ENCODE results near the gene GEMIN2. TPM values are rescaled to one million over a fixed set of nuclear protein-coding genes. Genes with fewer than 3 reads are reported as not detected.

Gene GEMIN2
- total RNA-seq, 2 donors from 2014 or later = 35.2 to 41.7 TPM

GRCh38 chr14:39174560-39175444, 60.7 kb downstream of the GEMIN2 start, which contains the start of gene PNN:
TSS of gene PNN (plus strand) at chr14:39175254. CDS start at chr14:39175280, 26 bp downstream.
- peak within 1 kb of the TSS; percentile 97 for H3K4me3 Mint-ChIP-seq
- peaks cover 22% of the 10 kb centered on the region for H3K4me1 Mint-ChIP-seq
- peak within 1 kb of the TSS; percentile 100 for H3K27ac Mint-ChIP-seq
- no peaks in the 10 kb centered on the region for H3K27me3 Mint-ChIP-seq (ENCODE audit: insufficient read depth)
- Histone ChIP-seq H3K4me3 (ENCODE audit: low read length) (peak within 1 kb of the TSS; percentile 94), H3K27ac (ENCODE audit: low read depth, low read length) (peak within 1 kb of the TSS; percentile 95), H3K9me3 (ENCODE audit: control insufficient read depth, low read length) (no peaks in the 10 kb centered on the region), H3K36me3 (ENCODE audit: control insufficient read depth, insufficient read depth, low read length) (peaks cover 39% of the 10 kb centered on the region), H3K4me1 (ENCODE audit: control insufficient read depth, insufficient read depth, low read length) (peaks cover 10% of the 10 kb centered on the region), H3K27me3 (ENCODE audit: control insufficient read depth, insufficient read depth, low read length, poor library complexity, severe bottlenecking) (no peaks in the 10 kb centered on the region), H3K9ac (ENCODE audit: extremely low read depth, low read length, poor library complexity, severe bottlenecking) (peak within 1 kb of the TSS; percentile 98)
- 8 to 12% methylated on average over 36 to 56 of the region's 56 CpGs for WGBS, 2 experiments (ENCODE audit: insufficient coverage in 1 of 2, insufficient read length in 1 of 2)
- no peaks in the 10 kb centered on the region for H3K9me3 Mint-ChIP-seq
- peak; percentile 99 for DNase-seq
- H3K36me3 Mint-ChIP-seq (ENCODE audit: low read depth) = peaks cover 39% of the 10 kb centered on the region
- TF ChIP-seq CTCF (conservative IDR thresholded peaks at IDR 0.05) = no peak

- peaks cover 39% of the 10 kb centered on the region for H3K36me3 Mint-ChIP-seq (ENCODE audit: low read depth)
- peak; percentile 71 for DNase-seq
- WGBS, 2 experiments (ENCODE audit: insufficient coverage in 1 of 2, insufficient read length in 1 of 2) = 0 to 1% methylated on average over 12 to 36 of the region's 36 CpGs
- H3K9ac ChIP-seq (ENCODE audit: extremely low read depth, low read length, poor library complexity, severe bottlenecking) = peak overlapping the region; percentile 98
- H3K27ac Mint-ChIP-seq = peak overlapping the region; percentile 100
- peak overlapping the region; percentile 97 for H3K4me3 Mint-ChIP-seq
- no peak for TF ChIP-seq CTCF (conservative IDR thresholded peaks at IDR 0.05)
- H3K27ac ChIP-seq (ENCODE audit: low read depth, low read length) = peak overlapping the region; percentile 95
- no peaks in the 10 kb centered on the region for H3K27me3 Mint-ChIP-seq (ENCODE audit: insufficient read depth)
- H3K9me3 Mint-ChIP-seq = no peaks in the 10 kb centered on the region
- H3K4me1 Mint-ChIP-seq = peaks cover 22% of the 10 kb centered on the region
- no peaks in the 10 kb centered on the region for H3K27me3 ChIP-seq (ENCODE audit: control insufficient read depth, insufficient read depth, low read length, poor library complexity, severe bottlenecking)
- peak overlapping the region; percentile 94 for H3K4me3 ChIP-seq (ENCODE audit: low read length)
- H3K4me1 ChIP-seq (ENCODE audit: control insufficient read depth, insufficient read depth, low read length) = peaks cover 10% of the 10 kb centered on the region
- H3K9me3 ChIP-seq (ENCODE audit: control insufficient read depth, low read length) = no peaks in the 10 kb centered on the region
- peaks cover 47% of the 10 kb centered on the region for H3K36me3 ChIP-seq (ENCODE audit: control insufficient read depth, insufficient read depth, low read length)
Observed at GRCh38 chr14:39175445-39176262, 61.5 kb downstream of the GEMIN2 start.
